ENCODE data around the gene S100A13. TPM values are rescaled to one million over a fixed set of nuclear protein-coding genes. Genes with fewer than 3 reads are reported as not detected.

Gene S100A13
- total RNA-seq, 1 donor from 2014 or later: 172 TPM

- H2AFZ ChIP-seq (ENCODE audit: low read depth, low read length): peak overlapping the region; percentile 42
- H3K9ac ChIP-seq (ENCODE audit: low read length): peak overlapping the region; percentile 75
- H3K9me3 Mint-ChIP-seq (ENCODE audit: unreplicated experiment): peaks cover 2% of the 10 kb centered on the region
- DNase-seq (ENCODE audit: low read depth) (no peak), FAIRE-seq (no peak)
- H3K36me3 ChIP-seq (ENCODE audit: insufficient read depth, low read length): no peaks in the 10 kb centered on the region
- peak overlapping the region; percentile 74 for H3K4me2 ChIP-seq (ENCODE audit: low read length)
- no peak overlapping the region for H3K4me3 Mint-ChIP-seq (ENCODE audit: unreplicated experiment)
- H3K79me2 ChIP-seq (ENCODE audit: insufficient read depth, low read length): no peaks in the 10 kb centered on the region
- H3K36me3 Mint-ChIP-seq (ENCODE audit: low read depth, unreplicated experiment): peaks cover 1% of the 10 kb centered on the region
- no peak overlapping the region for H3K4me3 ChIP-seq (ENCODE audit: insufficient read depth, low read depth, low read length)
- peak overlapping the region; percentile 91 for H3K27ac ChIP-seq (ENCODE audit: low read depth, low read length)
- H3K27me3 Mint-ChIP-seq (ENCODE audit: low read depth, unreplicated experiment): no peaks in the 10 kb centered on the region
- peak overlapping the region; percentile 30 for H3K27ac Mint-ChIP-seq (ENCODE audit: unreplicated experiment)
- no peaks in the 10 kb centered on the region for H4K20me1 ChIP-seq (ENCODE audit: insufficient read depth, low read length)
- TF ChIP-seq CTCF (IDR thresholded peaks at IDR 0.05; ENCODE audit: insufficient read depth, low read depth, low read length) (no peak), EZH2 (IDR thresholded peaks at IDR 0.05; ENCODE audit: insufficient read depth, low read length) (no peak)
- no peaks in the 10 kb centered on the region for H3K27me3 ChIP-seq (ENCODE audit: insufficient read depth, low read length)
- H3K9me3 ChIP-seq (ENCODE audit: insufficient read depth, low read depth, low read length): no peaks in the 10 kb centered on the region
- peaks cover 44% of the 10 kb centered on the region for H3K4me1 ChIP-seq (ENCODE audit: insufficient read depth, low read length)
- H3K4me1 Mint-ChIP-seq (ENCODE audit: low read depth, unreplicated experiment): peaks cover 28% of the 10 kb centered on the region
Measured at GRCh38 chr1:153571706-153572105, 55.6 kb downstream of the S100A13 start.

- TF ChIP-seq CTCF (IDR thresholded peaks at IDR 0.05; ENCODE audit: insufficient read depth, low read depth, low read length) (no peak), EZH2 (IDR thresholded peaks at IDR 0.05; ENCODE audit: insufficient read depth, low read length) (no peak)
- FAIRE-seq (no peak), DNase-seq (ENCODE audit: low read depth) (no peak)
- Histone ChIP-seq H2AFZ (ENCODE audit: low read depth, low read length) (no peak overlapping the region), H3K36me3 (ENCODE audit: insufficient read depth, low read length) (no peaks in the 10 kb centered on the region), H3K4me3 (ENCODE audit: insufficient read depth, low read depth, low read length) (no peak overlapping the region), H3K9ac (ENCODE audit: low read length) (no peak overlapping the region), H3K27me3 (ENCODE audit: insufficient read depth, low read length) (no peaks in the 10 kb centered on the region), H3K9me3 (ENCODE audit: insufficient read depth, low read depth, low read length) (no peaks in the 10 kb centered on the region), H4K20me1 (ENCODE audit: insufficient read depth, low read length) (no peaks in the 10 kb centered on the region), H3K79me2 (ENCODE audit: insufficient read depth, low read length) (no peaks in the 10 kb centered on the region), H3K4me2 (ENCODE audit: low read length) (no peak overlapping the region), H3K27ac (ENCODE audit: low read depth, low read length) (no peak overlapping the region), H3K4me1 (ENCODE audit: insufficient read depth, low read length) (peaks cover 52% of the 10 kb centered on the region)
- Mint-ChIP-seq H3K4me3 (ENCODE audit: unreplicated experiment) (no peak overlapping the region), H3K27ac (ENCODE audit: unreplicated experiment) (no peak overlapping the region), H3K4me1 (ENCODE audit: low read depth, unreplicated experiment) (peaks cover 34% of the 10 kb centered on the region), H3K9me3 (ENCODE audit: unreplicated experiment) (peaks cover 2% of the 10 kb centered on the region), H3K36me3 (ENCODE audit: low read depth, unreplicated experiment) (peaks cover 1% of the 10 kb centered on the region), H3K27me3 (ENCODE audit: low read depth, unreplicated experiment) (no peaks in the 10 kb centered on the region)
Measured at GRCh38 chr1:153570874-153571273, 56.4 kb downstream of the S100A13 start.

GRCh38 chr1:153569465-153569864 is 57.8 kb downstream of the S100A13 start:
- no peak overlapping the region for H3K27ac Mint-ChIP-seq (ENCODE audit: unreplicated experiment)
- Histone ChIP-seq H4K20me1 (ENCODE audit: insufficient read depth, low read length) (no peaks in the 10 kb centered on the region), H3K27me3 (ENCODE audit: insufficient read depth, low read length) (no peaks in the 10 kb centered on the region), H2AFZ (ENCODE audit: low read depth, low read length) (no peak overlapping the region), H3K4me1 (ENCODE audit: insufficient read depth, low read length) (peaks cover 60% of the 10 kb centered on the region), H3K79me2 (ENCODE audit: insufficient read depth, low read length) (no peaks in the 10 kb centered on the region), H3K36me3 (ENCODE audit: insufficient read depth, low read length) (no peaks in the 10 kb centered on the region), H3K4me3 (ENCODE audit: insufficient read depth, low read depth, low read length) (no peak overlapping the region), H3K27ac (ENCODE audit: low read depth, low read length) (no peak overlapping the region), H3K4me2 (ENCODE audit: low read length) (no peak overlapping the region), H3K9me3 (ENCODE audit: insufficient read depth, low read depth, low read length) (no peaks in the 10 kb centered on the region), H3K9ac (ENCODE audit: low read length) (no peak overlapping the region)
- H3K36me3 Mint-ChIP-seq (ENCODE audit: low read depth, unreplicated experiment): peaks cover 1% of the 10 kb centered on the region
- TF ChIP-seq EZH2 (IDR thresholded peaks at IDR 0.05; ENCODE audit: insufficient read depth, low read length) (no peak), CTCF (IDR thresholded peaks at IDR 0.05; ENCODE audit: insufficient read depth, low read depth, low read length) (no peak)
- no peak for DNase-seq (ENCODE audit: low read depth)
- no peaks in the 10 kb centered on the region for H3K27me3 Mint-ChIP-seq (ENCODE audit: low read depth, unreplicated experiment)
- no peak for FAIRE-seq
- peaks cover 39% of the 10 kb centered on the region for H3K4me1 Mint-ChIP-seq (ENCODE audit: low read depth, unreplicated experiment)
- peaks cover 2% of the 10 kb centered on the region for H3K9me3 Mint-ChIP-seq (ENCODE audit: unreplicated experiment)
- no peak overlapping the region for H3K4me3 Mint-ChIP-seq (ENCODE audit: unreplicated experiment)

Other genes starting within 250 kb of the S100A13 start
- not detected in 2 replicates for gene S100A8, start 236.4 kb downstream of the S100A13 start, total RNA-seq
- not detected in 2 replicates for gene S100A7A, start 211.0 kb downstream of the S100A13 start, total RNA-seq
- gene S100A7, start 166.9 kb downstream of the S100A13 start, total RNA-seq: not detected in 2 replicates
- 74.4 and 125 TPM in 2 replicates for gene S100A6, start 91.5 kb downstream of the S100A13 start, total RNA-seq
- 0.39 TPM in 1 of 2 replicates, not detected in the other for gene S100A5, start 86.6 kb downstream of the S100A13 start, total RNA-seq
- 58.5 and 69.3 TPM in 2 replicates for gene S100A4, start 81.7 kb downstream of the S100A13 start, total RNA-seq
- 12.8 and 14.6 TPM in 2 replicates for gene S100A3, start 78.2 kb downstream of the S100A13 start, total RNA-seq
- gene S100A2, start 61.7 kb downstream of the S100A13 start, total RNA-seq: 3.0 and 3.8 TPM in 2 replicates
- gene S100A16, start 14.4 kb downstream of the S100A13 start, total RNA-seq: 48.8 and 54.4 TPM in 2 replicates
- 0.38 and 0.57 TPM in 2 replicates for gene S100A14, start 11.2 kb downstream of the S100A13 start, total RNA-seq
- gene S100A1, start 929 bp upstream of the S100A13 start, total RNA-seq: 1.7 and 4.1 TPM in 2 replicates
- gene CHTOP, start 6.6 kb upstream of the S100A13 start, total RNA-seq: 46.7 and 56.4 TPM in 2 replicates
- 27.4 and 31.3 TPM in 2 replicates for gene SNAPIN, start 31.2 kb upstream of the S100A13 start, total RNA-seq
- 176 and 185 TPM in 2 replicates for gene ILF2, start 43.5 kb upstream of the S100A13 start, total RNA-seq
- gene NPR1, start 51.2 kb upstream of the S100A13 start, total RNA-seq: 0.07 and 0.11 TPM in 2 replicates
- 39.5 and 40.2 TPM in 2 replicates for gene INTS3, start 100.5 kb upstream of the S100A13 start, total RNA-seq
- 5.9 and 8.5 TPM in 2 replicates for gene SLC27A3, start 147.9 kb upstream of the S100A13 start, total RNA-seq

Data from astrocyte (in vitro differentiated cells and primary cell).